T-helper 2 cell treated with Interferon-gamma antibody and Interleukin-4, amounts not matched to agents 5 μg/mL and 100 μg/mL, for 36 hours (primary cell): ENCODE results near the gene LRFN4.

Experiments
- DNase-seq: peaks from one replicate; pipeline ENCODE4 v3.0.0; 2021; ENCODE audit warnings: low spot score
- H3K27ac Mint-ChIP-seq: one replicate; pipeline ENCODE4 v1.8.0; 2021; ENCODE audit warnings: mild to moderate bottlenecking, mixed read lengths
- H3K27me3 Mint-ChIP-seq: one replicate; pipeline ENCODE4 v1.8.0; 2021; ENCODE audit warnings: low read depth, mixed read lengths
- H3K36me3 Mint-ChIP-seq: one replicate; pipeline ENCODE4 v1.8.0; 2021; ENCODE audit warnings: low read depth, mixed read lengths
- H3K4me1 Mint-ChIP-seq: one replicate; pipeline ENCODE4 v1.8.0; 2021; ENCODE audit warnings: low read depth, mixed read lengths
- H3K4me3 Mint-ChIP-seq: one replicate; pipeline ENCODE4 v1.8.0; 2022; ENCODE audit warnings: mild to moderate bottlenecking, moderate library complexity, mixed read lengths
- H3K9me3 Mint-ChIP-seq: one replicate; pipeline ENCODE4 v1.8.0; 2021; ENCODE audit warnings: mixed read lengths

Gene LRFN4

GRCh38 chr11:66910016-66910415, 53.2 kb downstream of the LRFN4 start:
- Mint-ChIP-seq H3K4me3 (no peak overlapping the region), H3K27me3 (no peaks in the 10 kb centered on the region), H3K27ac (no peak overlapping the region)

More at GRCh38 chr11:66910016-66910415, 53.2 kb downstream of the LRFN4 start:
- Mint-ChIP-seq H3K36me3 (no peaks in the 10 kb centered on the region), H3K4me1 (no peaks in the 10 kb centered on the region), H3K9me3 (no peaks in the 10 kb centered on the region)
- DNase-seq, result no peak
